Cortex of kidney (tissue), 1 donor: ENCODE measurements around the gene MYOZ3.

Source experiments
- DNase-seq: peaks from one replicate; lab custom pipeline; 2025; lab: John Stamatoyannopoulos, UW

Gene MYOZ3

GRCh38 chr5:150700594-150701377, 39.7 kb downstream of the MYOZ3 start, which contains the start of gene RBM22:
Gene RBM22, minus strand, starts transcription at chr5:150701062. Its CDS starts 77 bp downstream, at chr5:150700985.
- peak; percentile 29 for DNase-seq

- no peak for DNase-seq
These were observed 42.7 kb downstream of the MYOZ3 start for GRCh38 chr5:150703762-150704161.

- no peak for DNase-seq
These were observed 45.8 kb downstream of the MYOZ3 start for GRCh38 chr5:150706776-150707390.

GRCh38 chr5:150710165-150710564, 49.1 kb downstream of the MYOZ3 start:
- DNase-seq, result no peak

- DNase-seq, result no peak
These were observed 62.8 kb downstream of the MYOZ3 start for GRCh38 chr5:150723845-150724244.
